CD14-positive monocyte (primary cell): Measurements from ENCODE around the gene TESPA1. TPM values are rescaled to one million over a fixed set of nuclear protein-coding genes. Genes with fewer than 3 reads are reported as not detected.

Experiments used
- DNase-seq, 3 donors: peaks; one replicate each; pipeline ENCODE4 v3.0.0-alpha.2; 2011 to 2022
- H2AFZ ChIP-seq: 2 replicates; pipeline ENCODE4 v1.6.0; 2012; ENCODE audit warnings: mild to moderate bottlenecking, low read depth, low read length, inconsistent platforms; ENCODE audit not compliant: insufficient read depth, poor library complexity, severe bottlenecking
- H3K27ac ChIP-seq, 2 donors: 1 replicate in 1 of 2; 2 replicates in 1 of 2; pipeline ENCODE4 v1.5.1; 2012 to 2013; ENCODE audit warnings: low read length in 2 of 2, control low read depth in 1 of 2, inconsistent platforms in 1 of 2, low read depth in 1 of 2, mild to moderate bottlenecking in 1 of 2
- H3K27me3 ChIP-seq, 2 donors: one replicate each; pipeline versions ENCODE4 v1.6.0 to v1.6.1; 2011 to 2013; ENCODE audit warnings: low read length in 2 of 2; ENCODE audit not compliant: control insufficient read depth in 2 of 2, insufficient read depth in 2 of 2
- H3K36me3 ChIP-seq, 2 donors: replicated peaks in 1 of 2; 1 replicate in 1 of 2; 2 replicates in 1 of 2; pipeline versions ENCODE4 v1.5.1 to v1.6.1; 2012 to 2013; ENCODE audit warnings: low read length in 2 of 2, control low read depth in 1 of 2, inconsistent platforms in 1 of 2, mild to moderate bottlenecking in 1 of 2; ENCODE audit not compliant: insufficient read depth in 2 of 2, control insufficient read depth in 1 of 2
- H3K4me1 ChIP-seq, 2 donors: 1 replicate in 1 of 2; 2 replicates in 1 of 2; pipeline versions ENCODE4 v1.5.1 to v1.6.1; 2012 to 2013; ENCODE audit warnings: low read length in 2 of 2, control low read depth in 1 of 2, inconsistent platforms in 1 of 2, mild to moderate bottlenecking in 1 of 2, moderate library complexity in 1 of 2; ENCODE audit not compliant: insufficient read depth in 2 of 2, control insufficient read depth in 1 of 2
- H3K4me2 ChIP-seq: replicated peaks from 2 replicates; pipeline ENCODE3; 2012; ENCODE audit warnings: low read length, moderate library complexity, mild to moderate bottlenecking; ENCODE audit not compliant: poor library complexity, severe bottlenecking; ENCODE audit errors: extremely low read depth
- H3K4me3 ChIP-seq, 3 experiments: fragments of 200-600 bp in 1 of 3; sonication (generic) in 1 of 3; replicated peaks in 1 of 3; 1 replicate in 2 of 3; 2 replicates in 1 of 3; pipeline ENCODE4 v1.5.1; 2011 to 2013; ENCODE audit warnings: low read length in 3 of 3, mild to moderate bottlenecking in 3 of 3, control low read depth in 2 of 3, low read depth in 2 of 3, inconsistent platforms in 1 of 3, moderate library complexity in 1 of 3
- H3K79me2 ChIP-seq: 2 replicates; pipeline ENCODE4 v1.6.0; 2012; ENCODE audit warnings: mild to moderate bottlenecking, control low read depth, inconsistent platforms, low read length, moderate library complexity; ENCODE audit not compliant: insufficient read depth
- H3K9ac ChIP-seq: 2 replicates; pipeline ENCODE4 v1.6.0; 2017; ENCODE audit warnings: low read length, mild to moderate bottlenecking; ENCODE audit not compliant: insufficient read depth, poor library complexity, severe bottlenecking
- H3K9me3 ChIP-seq, 2 donors: replicated peaks in 1 of 2; 1 replicate in 1 of 2; 2 replicates in 1 of 2; pipeline versions ENCODE4 v1.5.1 to v1.6.1; 2012 to 2013; ENCODE audit warnings: low read length in 2 of 2, control low read depth in 1 of 2; ENCODE audit not compliant: control insufficient read depth in 1 of 2, insufficient read depth in 1 of 2
- H4K20me1 ChIP-seq: 2 replicates; pipeline ENCODE4 v1.6.0; 2012; ENCODE audit warnings: mild to moderate bottlenecking, low read length, control low read depth, moderate library complexity; ENCODE audit not compliant: insufficient read depth
- H3K27ac Mint-ChIP-seq, 7 donors: one replicate each; pipeline ENCODE4 v1.8.0; 2020; ENCODE audit warnings: mild to moderate bottlenecking in 7 of 7, mixed read lengths in 7 of 7, moderate library complexity in 6 of 7, inconsistent platforms in 2 of 7
- H3K27me3 Mint-ChIP-seq, 3 donors: one replicate each; pipeline ENCODE4 v1.8.0; 2021 to 2022; ENCODE audit warnings: low read depth in 3 of 3, mild to moderate bottlenecking in 3 of 3, mixed read lengths in 3 of 3, moderate library complexity in 3 of 3, inconsistent platforms in 1 of 3
- H3K36me3 Mint-ChIP-seq, 2 donors: one replicate each; pipeline ENCODE4 v1.8.0; 2020; ENCODE audit warnings: mixed read lengths in 2 of 2, inconsistent platforms in 1 of 2, mild to moderate bottlenecking in 1 of 2
- H3K4me1 Mint-ChIP-seq: one replicate; pipeline ENCODE4 v1.8.0; 2020; ENCODE audit warnings: mild to moderate bottlenecking, mixed read lengths
- H3K4me3 Mint-ChIP-seq, 2 donors: one replicate each; pipeline ENCODE4 v1.8.0; 2020; ENCODE audit warnings: mild to moderate bottlenecking in 2 of 2, mixed read lengths in 2 of 2, moderate library complexity in 1 of 2
- H3K9me3 Mint-ChIP-seq, 7 donors: one replicate each; pipeline ENCODE4 v1.8.0; 2020 to 2022; ENCODE audit warnings: mixed read lengths in 7 of 7, mild to moderate bottlenecking in 6 of 7, moderate library complexity in 6 of 7, inconsistent platforms in 2 of 7
- CTCF ChIP-seq: fragments of 200-600 bp; IDR thresholded peaks from one replicate; pipeline ENCODE4 v1.8.0; 2022; ENCODE audit warnings: antibody characterized with exemption, mild to moderate bottlenecking
- WGBS: methylation state at CpG from one replicate; pipeline ENCODE4 v1.1.5; 2013; ENCODE audit warnings: missing lambda C conversion rate; ENCODE audit not compliant: insufficient coverage; 5-methylcytosine and 5-hydroxymethylcytosine counted together
- intact Hi-C, 2 donors: fragments of 100-400 bp; cut with micrococcal nuclease; formaldehyde crosslinking; loops; one replicate each; pipeline versions ENCODE4 v1.15.0 to v1.15.1; 2023
- polyA plus RNA-seq, 3 donors: library from polyadenylated mRNA; depleted of rRNA in 1 of 3; unstranded in 2 of 3; stranded (reverse) in 1 of 3; fragments of 300-500 nt in 2 of 3; fragments of >200 nt in 1 of 3; fragmentation: Illumina TruSeq in 2 of 3; gene quantifications; 1 replicate in 2 of 3; 2 replicates in 1 of 3; pipeline ENCODE4 v1.2.3, GENCODE V29; 2012 to 2021

Gene TESPA1
- polyA plus RNA-seq, 3 donors: 0.23 to 0.61 (median 0.37) TPM

- peaks cover 31% of the 10 kb centered on the region for H3K4me1 Mint-ChIP-seq
Observed at GRCh38 chr12:54956322-54956721, 28.2 kb downstream of the TESPA1 start.

GRCh38 chr12:54954801-54955200 lies 29.8 kb downstream of the TESPA1 start:
- Mint-ChIP-seq H3K27ac (no peak overlapping the region), H3K4me3 (no peak overlapping the region), H3K36me3 (peaks cover 3 to 8% of the 10 kb centered on the region in 2 donors), H3K9me3 (peaks cover 6 to 12% (median 9%) of the 10 kb centered on the region in 7 donors), H3K27me3 (peaks cover 0 to 3% (median 0%) of the 10 kb centered on the region in 3 donors), H3K4me1 (peaks cover 31% of the 10 kb centered on the region)
- H3K9ac ChIP-seq: no peak overlapping the region
- H3K4me2 ChIP-seq: no peak overlapping the region
- no peaks in the 10 kb centered on the region for H4K20me1 ChIP-seq
- H3K4me3 ChIP-seq: no peak overlapping the region
- peaks cover 5 to 7% of the 10 kb centered on the region in 2 donors for H3K9me3 ChIP-seq
- no peak overlapping the region for H2AFZ ChIP-seq
- no peak for DNase-seq
- no peaks in the 10 kb centered on the region for H3K79me2 ChIP-seq
- WGBS: no CpG with 5 or more reads among the region's 3 CpGs
- H3K27me3 ChIP-seq: no peaks in the 10 kb centered on the region
- H3K4me1 ChIP-seq: peaks cover 15 to 24% of the 10 kb centered on the region in 2 donors
- intact Hi-C loops: loop anchor here (5.0 kb wide), 3 partner anchors 98 to 252 kb away; no protein-coding TSS in a partner anchor
- TF ChIP-seq CTCF: no peak
- H3K36me3 ChIP-seq: no peaks in the 10 kb centered on the region
- H3K27ac ChIP-seq: no peak overlapping the region

More at GRCh38 chr12:54956322-54956721, 28.2 kb downstream of the TESPA1 start:
- Histone ChIP-seq H3K4me1 (peaks cover 15 to 24% of the 10 kb centered on the region in 2 donors), H2AFZ (no peak overlapping the region), H3K9me3 (peaks cover under 1% of the 10 kb centered on the region in 2 donors), H3K27ac (no peak overlapping the region), H3K36me3 (no peaks in the 10 kb centered on the region), H3K4me2 (no peak overlapping the region), H3K4me3 (no peak overlapping the region), H3K9ac (no peak overlapping the region), H3K79me2 (no peaks in the 10 kb centered on the region), H3K27me3 (no peaks in the 10 kb centered on the region), H4K20me1 (no peaks in the 10 kb centered on the region)
- TF ChIP-seq CTCF: no peak
- H3K27me3 Mint-ChIP-seq: peaks cover 0 to 3% (median 0%) of the 10 kb centered on the region in 3 donors
- intact Hi-C loops: loop anchor here (5.0 kb wide), 3 partner anchors 99 to 254 kb away; no protein-coding TSS in a partner anchor
- whole genome bisulfite sequencing: 86% methylated on average over 1 of the region's 5 CpGs
- no peak overlapping the region for H3K4me3 Mint-ChIP-seq
- peaks cover 0 to 5% (median 2%) of the 10 kb centered on the region in 7 donors for H3K9me3 Mint-ChIP-seq
- H3K27ac Mint-ChIP-seq: no peak overlapping the region
- H3K36me3 Mint-ChIP-seq: peaks cover 0 to 8% of the 10 kb centered on the region in 2 donors
- DNase-seq: no peak
